ENCODE measurements around the gene ARSA. TPM values are rescaled to one million over a fixed set of nuclear protein-coding genes. Genes with fewer than 3 reads are reported as not detected.

ARSA gene
- polyA plus RNA-seq, 1 of the 3 experiments (the other 2 are of a cell fraction), result 34.2 TPM

DNA sequence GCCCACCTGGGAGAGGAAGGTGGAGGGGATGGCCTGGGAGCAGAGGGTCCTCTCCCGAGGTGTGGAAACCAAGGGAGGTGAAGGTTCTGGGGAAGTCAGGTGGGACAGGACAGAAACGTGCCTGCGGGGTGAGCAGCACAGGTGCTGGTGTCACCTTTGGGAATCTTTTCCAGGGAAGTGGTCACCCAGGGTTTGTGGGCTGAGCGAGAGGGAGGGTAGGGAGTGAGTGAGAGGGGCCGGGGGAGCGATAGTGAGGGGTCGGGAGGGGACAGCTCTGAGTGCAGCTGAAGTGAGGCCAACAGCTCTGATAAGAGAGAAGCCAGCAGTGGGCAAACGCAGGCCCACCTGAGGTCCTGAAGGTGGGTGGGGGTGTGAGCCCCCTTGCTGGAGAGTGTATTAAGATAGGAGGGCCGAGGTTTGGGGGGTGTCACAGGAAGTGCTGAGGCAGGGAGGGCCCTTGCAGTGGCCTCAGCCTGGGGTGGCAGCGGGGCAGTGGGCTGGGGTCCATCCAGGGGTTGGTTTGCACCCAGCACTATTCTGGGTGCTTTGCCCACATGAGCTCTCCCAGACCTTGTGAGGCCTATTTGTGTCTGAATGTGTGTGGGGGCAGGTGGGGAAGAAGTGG is 43.1 kb upstream of the ARSA start:
- no peaks in the 10 kb centered on the region for H3K36me3 ChIP-seq (replicated peaks in 1 of 2; ENCODE audit: control insufficient read depth in 1 of 2, insufficient read depth in 2 of 2, low read length in 1 of 2)
- H3K79me2 ChIP-seq (ENCODE audit: insufficient read depth), result no peaks in the 10 kb centered on the region
- H3K4me3 ChIP-seq (ENCODE audit: low read depth in 2 of 2, low read length in 1 of 2), result no peak overlapping the region
- no peak overlapping the region for H2AFZ ChIP-seq (ENCODE audit: low read depth)
- no peak for DNase-seq
- H3K9me2 ChIP-seq, result no peaks in the 10 kb centered on the region
- no peak for TF ChIP-seq GABPA (IDR thresholded peaks at IDR 0.05; ENCODE audit: low read depth)
- TF ChIP-seq, protein P1, sequence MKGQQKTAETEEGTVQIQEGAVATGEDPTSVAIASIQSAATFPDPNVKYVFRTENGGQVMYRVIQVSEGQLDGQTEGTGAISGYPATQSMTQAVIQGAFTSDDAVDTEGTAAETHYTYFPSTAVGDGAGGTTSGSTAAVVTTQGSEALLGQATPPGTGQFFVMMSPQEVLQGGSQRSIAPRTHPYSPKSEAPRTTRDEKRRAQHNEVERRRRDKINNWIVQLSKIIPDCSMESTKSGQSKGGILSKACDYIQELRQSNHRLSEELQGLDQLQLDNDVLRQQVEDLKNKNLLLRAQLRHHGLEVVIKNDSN (IDR thresholded peaks at IDR 0.05; ENCODE audit: borderline replicate concordance, low read depth), result no peak
- TF ChIP-seq MXI1 (IDR thresholded peaks at IDR 0.05; ENCODE audit: low read depth, low read length), result no peak
- no peak for TF ChIP-seq CHD2 (IDR thresholded peaks at IDR 0.05; ENCODE audit: low read length, partially characterized antibody)
- no peak for TF ChIP-seq GATA2 (CRISPR knock-in tag; IDR thresholded peaks at IDR 0.05)
- no peak for TF ChIP-seq RAD21 (IDR thresholded peaks at IDR 0.05; ENCODE audit: low read length)
- TF ChIP-seq POLR2AphosphoS5 (IDR thresholded peaks at IDR 0.05; ENCODE audit: low read depth, low read length), result no peak
- no peaks in the 10 kb centered on the region for H3K9me3 ChIP-seq
- H3K27ac ChIP-seq (ENCODE audit: low read depth in 2 of 2, low read length in 1 of 2), result no peak overlapping the region
- no peaks in the 10 kb centered on the region for H3K27me3 ChIP-seq (ENCODE audit: insufficient read depth)
- peaks cover 3% of the 10 kb centered on the region for H3F3A ChIP-seq (replicated peaks; ENCODE audit: insufficient read depth)
- H3K4me2 ChIP-seq, result no peak overlapping the region
- peaks cover 0 to 5% of the 10 kb centered on the region in 2 experiments; a peak in 1 of 4 replicates for H3K4me1 ChIP-seq (ENCODE audit: control insufficient read depth in 1 of 2, insufficient read depth in 2 of 2, low read depth in 1 of 2, low read length in 1 of 2)
- no peaks in the 10 kb centered on the region for H4K20me1 ChIP-seq (ENCODE audit: insufficient read depth)
- H3K9ac ChIP-seq, result no peak overlapping the region
- 73% methylated on average over 10 of the region's 10 CpGs for WGBS (ENCODE audit: low lambda C conversion rate)
- CTCF ChIA-PET, result no interaction called here
- POLR2A ChIA-PET, result no interaction called here

DNA sequence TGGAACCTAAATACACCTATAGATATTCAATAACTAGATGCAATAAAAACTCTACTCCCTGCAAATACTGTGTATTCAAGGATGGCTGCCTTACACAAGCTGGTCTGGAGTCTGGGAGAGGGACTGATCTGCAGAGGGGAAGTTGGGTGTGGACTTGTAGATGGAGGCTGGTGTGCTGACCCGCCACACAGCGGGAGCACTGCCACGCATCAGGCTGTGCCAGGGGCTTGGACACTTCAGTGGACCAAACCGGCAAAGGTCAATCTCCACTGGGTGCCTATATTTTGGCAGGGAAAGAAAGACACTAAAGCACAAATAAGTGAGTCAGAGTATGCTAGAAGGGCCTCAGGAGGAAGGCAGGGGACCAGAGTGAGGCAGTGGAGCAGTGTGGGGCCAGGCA is 42.6 kb upstream of the ARSA start:
- H3K27me3 ChIP-seq (ENCODE audit: insufficient read depth), result no peaks in the 10 kb centered on the region
- ChIA-PET POLR2A (no interaction called here), CTCF (interaction anchor here (0.6 kb wide), 1 partner anchor 173 kb away, joined by 3 read pairs; no protein-coding TSS in a partner anchor)
- TF ChIP-seq FOXJ3 (CRISPR knock-in tag; IDR thresholded peaks at IDR 0.05) (no peak), JUND (IDR thresholded peaks at IDR 0.05) (no peak), FOXM1 (IDR thresholded peaks at IDR 0.05; ENCODE audit: low read depth) (no peak), CHD2 (IDR thresholded peaks at IDR 0.05; ENCODE audit: low read length, partially characterized antibody) (no peak), NRF1 (IDR thresholded peaks at IDR 0.05; ENCODE audit: low read depth, low read length) (no peak)
- WGBS (ENCODE audit: low lambda C conversion rate), result 88% methylated on average over 4 of the region's 4 CpGs
- peaks cover 0 to 4% of the 10 kb centered on the region in 2 experiments; a peak in 1 of 4 replicates for H3K4me1 ChIP-seq (ENCODE audit: control insufficient read depth in 1 of 2, insufficient read depth in 2 of 2, low read depth in 1 of 2, low read length in 1 of 2)
- H3K4me3 ChIP-seq (ENCODE audit: low read depth in 2 of 2, low read length in 1 of 2), result no peak overlapping the region
- no peak overlapping the region for H2AFZ ChIP-seq (ENCODE audit: low read depth)
- no peak for DNase-seq
- H3K79me2 ChIP-seq (ENCODE audit: insufficient read depth), result no peaks in the 10 kb centered on the region
- H4K20me1 ChIP-seq (ENCODE audit: insufficient read depth), result no peaks in the 10 kb centered on the region
- H3K9me3 ChIP-seq, result no peaks in the 10 kb centered on the region
- no peak overlapping the region for H3K27ac ChIP-seq (ENCODE audit: low read depth in 2 of 2, low read length in 1 of 2)
- H3K9me2 ChIP-seq, result no peaks in the 10 kb centered on the region
- peaks cover 3% of the 10 kb centered on the region for H3F3A ChIP-seq (replicated peaks; ENCODE audit: insufficient read depth)
- H3K4me2 ChIP-seq, result no peak overlapping the region
- H3K9ac ChIP-seq, result no peak overlapping the region
- no peaks in the 10 kb centered on the region for H3K36me3 ChIP-seq (replicated peaks in 1 of 2; ENCODE audit: control insufficient read depth in 1 of 2, insufficient read depth in 2 of 2, low read length in 1 of 2)

DNA sequence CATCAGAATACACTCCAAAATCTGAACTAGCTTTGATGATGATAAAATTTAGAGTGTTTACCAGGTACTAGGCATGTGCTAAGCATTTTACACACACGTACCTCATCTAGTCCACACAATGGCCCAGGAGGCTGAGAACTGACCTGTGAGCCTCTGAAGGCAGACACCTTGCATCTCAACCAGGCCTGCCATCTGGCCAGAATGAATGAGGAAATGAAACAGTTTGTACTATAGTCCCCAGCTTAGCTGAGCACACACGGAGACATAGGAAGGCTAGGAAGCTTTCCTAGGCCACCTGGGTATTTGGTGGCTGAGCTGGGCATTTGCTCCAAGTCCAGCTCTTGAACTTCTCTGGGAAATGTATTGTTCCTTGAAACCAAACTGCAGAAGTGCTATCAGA is 37.8 kb upstream of the ARSA start:
- Histone ChIP-seq H3K9ac (no peak overlapping the region), H3K27me3 (ENCODE audit: insufficient read depth) (no peaks in the 10 kb centered on the region), H3K4me2 (no peak overlapping the region), H3F3A (replicated peaks; ENCODE audit: insufficient read depth) (peaks cover 3% of the 10 kb centered on the region), H3K4me3 (ENCODE audit: low read depth in 2 of 2, low read length in 1 of 2) (no peak overlapping the region), H4K20me1 (ENCODE audit: insufficient read depth) (no peaks in the 10 kb centered on the region), H3K36me3 (replicated peaks in 1 of 2; ENCODE audit: control insufficient read depth in 1 of 2, insufficient read depth in 2 of 2, low read length in 1 of 2) (no peaks in the 10 kb centered on the region), H3K4me1 (ENCODE audit: control insufficient read depth in 1 of 2, insufficient read depth in 2 of 2, low read depth in 1 of 2, low read length in 1 of 2) (no peaks in the 10 kb centered on the region), H3K9me2 (no peaks in the 10 kb centered on the region), H3K79me2 (ENCODE audit: insufficient read depth) (no peaks in the 10 kb centered on the region), H3K9me3 (no peaks in the 10 kb centered on the region), H2AFZ (ENCODE audit: low read depth) (no peak overlapping the region), H3K27ac (ENCODE audit: low read depth in 2 of 2, low read length in 1 of 2) (no peak overlapping the region)
- CTCF ChIA-PET, result interaction anchor here (0.6 kb wide), 1 partner anchor 476 kb away, joined by 3 read pairs; no protein-coding TSS in a partner anchor
- POLR2A ChIA-PET, result no interaction called here
- DNase-seq, result no peak
- WGBS (ENCODE audit: low lambda C conversion rate), result 70% methylated on average over 1 of the region's 2 CpGs
- no peak for TF ChIP-seq GATA2 (CRISPR knock-in tag; IDR thresholded peaks at IDR 0.05)
- no peak for TF ChIP-seq JUND (IDR thresholded peaks at IDR 0.05)
- TF ChIP-seq, protein P2, sequence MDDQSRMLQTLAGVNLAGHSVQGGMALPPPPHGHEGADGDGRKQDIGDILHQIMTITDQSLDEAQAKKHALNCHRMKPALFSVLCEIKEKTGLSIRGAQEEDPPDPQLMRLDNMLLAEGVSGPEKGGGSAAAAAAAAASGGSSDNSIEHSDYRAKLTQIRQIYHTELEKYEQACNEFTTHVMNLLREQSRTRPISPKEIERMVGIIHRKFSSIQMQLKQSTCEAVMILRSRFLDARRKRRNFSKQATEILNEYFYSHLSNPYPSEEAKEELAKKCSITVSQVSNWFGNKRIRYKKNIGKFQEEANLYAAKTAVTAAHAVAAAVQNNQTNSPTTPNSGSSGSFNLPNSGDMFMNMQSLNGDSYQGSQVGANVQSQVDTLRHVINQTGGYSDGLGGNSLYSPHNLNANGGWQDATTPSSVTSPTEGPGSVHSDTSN (IDR thresholded peaks at IDR 0.05), result no peak
- TF ChIP-seq RFX5 (IDR thresholded peaks at IDR 0.05; ENCODE audit: low read length), result no peak
- no peak for TF ChIP-seq MXI1 (IDR thresholded peaks at IDR 0.05; ENCODE audit: low read depth, low read length)
- TF ChIP-seq, protein P1 (IDR thresholded peaks at IDR 0.05; ENCODE audit: borderline replicate concordance, low read depth), result no peak
- TF ChIP-seq, protein P3, sequence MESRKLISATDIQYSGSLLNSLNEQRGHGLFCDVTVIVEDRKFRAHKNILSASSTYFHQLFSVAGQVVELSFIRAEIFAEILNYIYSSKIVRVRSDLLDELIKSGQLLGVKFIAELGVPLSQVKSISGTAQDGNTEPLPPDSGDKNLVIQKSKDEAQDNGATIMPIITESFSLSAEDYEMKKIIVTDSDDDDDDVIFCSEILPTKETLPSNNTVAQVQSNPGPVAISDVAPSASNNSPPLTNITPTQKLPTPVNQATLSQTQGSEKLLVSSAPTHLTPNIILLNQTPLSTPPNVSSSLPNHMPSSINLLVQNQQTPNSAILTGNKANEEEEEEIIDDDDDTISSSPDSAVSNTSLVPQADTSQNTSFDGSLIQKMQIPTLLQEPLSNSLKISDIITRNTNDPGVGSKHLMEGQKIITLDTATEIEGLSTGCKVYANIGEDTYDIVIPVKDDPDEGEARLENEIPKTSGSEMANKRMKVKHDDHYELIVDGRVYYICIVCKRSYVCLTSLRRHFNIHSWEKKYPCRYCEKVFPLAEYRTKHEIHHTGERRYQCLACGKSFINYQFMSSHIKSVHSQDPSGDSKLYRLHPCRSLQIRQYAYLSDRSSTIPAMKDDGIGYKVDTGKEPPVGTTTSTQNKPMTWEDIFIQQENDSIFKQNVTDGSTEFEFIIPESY (IDR thresholded peaks at IDR 0.05; ENCODE audit: borderline replicate concordance, low read depth), result no peak
- no peak for TF ChIP-seq NRF1 (IDR thresholded peaks at IDR 0.05; ENCODE audit: low read depth, low read length)
- TF ChIP-seq YY1 (IDR thresholded peaks at IDR 0.05; ENCODE audit: low read depth), result no peak
- no peak for TF ChIP-seq FOSL2 (IDR thresholded peaks at IDR 0.05; ENCODE audit: borderline replicate concordance, low read depth)
